MM.1S (cell line): ENCODE data around the gene PMF1.

Experiments
- CTCF ChIP-seq: fragments of 300-600 bp; sonication (generic); IDR thresholded peaks from 2 replicates; pipeline ENCODE4 v1.5.1; 2016; ENCODE audit warnings: antibody characterized with exemption, low read length, mixed read lengths
- EZH2 ChIP-seq: fragments of 300-600 bp; sonication (generic); optimal IDR thresholded peaks from 2 replicates; pipeline ENCODE3; 2017; ENCODE audit warnings: low read depth, mild to moderate bottlenecking, antibody characterized with exemption, low read length, mixed read lengths
- EZH2phosphoT487 ChIP-seq: fragments of 300-600 bp; sonication (generic); IDR thresholded peaks from 2 replicates; pipeline ENCODE4 v1.6.1; 2018; ENCODE audit warnings: antibody characterized with exemption, low read length

DNA sequence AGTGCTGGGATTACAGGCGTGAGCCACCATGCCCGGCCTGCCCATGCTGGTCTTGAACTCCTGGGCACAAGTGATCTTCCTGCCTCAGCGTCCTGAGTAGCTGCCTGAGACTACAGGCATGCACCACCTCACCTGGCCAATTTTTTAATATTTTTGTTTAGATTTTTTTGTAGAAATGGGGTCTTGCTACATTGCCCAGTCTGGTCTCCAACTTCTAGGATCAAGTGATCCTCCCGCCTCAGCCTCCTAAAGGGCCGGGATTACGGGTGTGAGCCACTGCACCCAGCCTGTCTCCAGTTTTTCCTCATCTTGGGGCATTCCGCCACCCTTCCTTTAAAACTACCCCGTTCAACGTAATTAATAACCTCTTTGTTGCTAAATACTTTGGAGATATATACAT is 7.4 kb downstream of the PMF1 start:
- TF ChIP-seq CTCF (no peak), EZH2phosphoT487 (no peak), EZH2 (no peak)
